ENCODE results near the gene CARS2. TPM values are rescaled to one million over a fixed set of nuclear protein-coding genes. Genes with fewer than 3 reads are reported as not detected.
"Not testable (repeated sequence)": the region's sequence is repeated elsewhere in the genome, so short reads cannot be mapped to it uniquely, and the experiment has no call there.

The CARS2 gene
- total RNA-seq, 4 donors from 2014 or later = 27.4 to 229 (median 53.8) TPM

DNA sequence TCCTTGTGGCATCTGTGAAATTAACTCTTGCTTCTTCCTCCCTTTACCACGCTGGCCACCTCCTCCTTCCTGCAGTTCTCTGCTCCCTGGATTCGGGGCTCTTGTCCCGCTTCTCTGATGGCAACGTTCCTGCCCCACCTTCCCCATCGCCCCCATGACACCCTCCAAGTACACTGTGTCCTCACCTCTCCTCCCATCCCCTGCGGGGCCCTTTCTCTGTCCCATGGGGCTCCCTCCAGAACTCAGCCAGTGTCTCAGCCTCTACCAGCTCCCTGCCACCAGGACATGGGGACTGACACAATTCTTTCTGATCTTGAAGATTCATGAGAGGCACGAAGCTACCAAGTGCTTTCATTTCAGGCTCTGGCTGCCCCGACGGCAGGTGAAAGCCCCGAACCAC, 9.1 kb downstream of the CARS2 start:
- Histone ChIP-seq H3K9me3 (no peaks in the 10 kb centered on the region), H3K4me1 (no peaks in the 10 kb centered on the region), H3K27ac (no peak overlapping the region), H3K27me3 (no peaks in the 10 kb centered on the region), H3K36me3 (no peaks in the 10 kb centered on the region), H3K4me3 (no peak overlapping the region)
- TF ChIP-seq POLR2A (IDR thresholded peaks at IDR 0.05) = no peak
- TF ChIP-seq, protein P1, sequence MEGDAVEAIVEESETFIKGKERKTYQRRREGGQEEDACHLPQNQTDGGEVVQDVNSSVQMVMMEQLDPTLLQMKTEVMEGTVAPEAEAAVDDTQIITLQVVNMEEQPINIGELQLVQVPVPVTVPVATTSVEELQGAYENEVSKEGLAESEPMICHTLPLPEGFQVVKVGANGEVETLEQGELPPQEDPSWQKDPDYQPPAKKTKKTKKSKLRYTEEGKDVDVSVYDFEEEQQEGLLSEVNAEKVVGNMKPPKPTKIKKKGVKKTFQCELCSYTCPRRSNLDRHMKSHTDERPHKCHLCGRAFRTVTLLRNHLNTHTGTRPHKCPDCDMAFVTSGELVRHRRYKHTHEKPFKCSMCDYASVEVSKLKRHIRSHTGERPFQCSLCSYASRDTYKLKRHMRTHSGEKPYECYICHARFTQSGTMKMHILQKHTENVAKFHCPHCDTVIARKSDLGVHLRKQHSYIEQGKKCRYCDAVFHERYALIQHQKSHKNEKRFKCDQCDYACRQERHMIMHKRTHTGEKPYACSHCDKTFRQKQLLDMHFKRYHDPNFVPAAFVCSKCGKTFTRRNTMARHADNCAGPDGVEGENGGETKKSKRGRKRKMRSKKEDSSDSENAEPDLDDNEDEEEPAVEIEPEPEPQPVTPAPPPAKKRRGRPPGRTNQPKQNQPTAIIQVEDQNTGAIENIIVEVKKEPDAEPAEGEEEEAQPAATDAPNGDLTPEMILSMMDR (IDR thresholded peaks at IDR 0.05) = no peak
- intact Hi-C loops (cut with DNase I; ENCODE audit: low total_unique reads) = no loop called here
- no peak for DNase-seq

DNA sequence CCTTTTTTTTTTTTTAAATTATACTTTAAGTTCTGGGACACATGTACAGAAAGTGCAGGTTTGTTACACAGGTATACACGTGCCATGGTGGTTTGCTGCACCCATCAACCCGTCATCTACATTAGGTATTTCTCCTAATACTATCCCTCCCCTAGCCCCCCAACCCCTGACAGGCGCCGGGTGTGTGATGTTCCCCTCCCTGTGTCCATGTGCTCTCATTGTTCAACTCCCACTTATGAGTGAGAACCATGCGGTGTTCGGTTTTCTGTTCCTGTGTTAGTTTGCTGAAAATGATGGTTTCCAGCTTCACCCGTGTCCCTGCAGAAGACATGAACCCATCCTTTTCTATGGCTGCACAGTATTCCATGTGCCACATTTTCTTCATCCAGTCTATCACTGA, 10.1 kb downstream of the CARS2 start:
- H3K27ac ChIP-seq; H3K9me3 ChIP-seq; H3K4me1 ChIP-seq; H3K4me3 ChIP-seq; intact Hi-C loops (cut with DNase I; ENCODE audit: low total_unique reads); H3K36me3 ChIP-seq; H3K27me3 ChIP-seq; DNase-seq: not testable (repeated sequence)

DNA sequence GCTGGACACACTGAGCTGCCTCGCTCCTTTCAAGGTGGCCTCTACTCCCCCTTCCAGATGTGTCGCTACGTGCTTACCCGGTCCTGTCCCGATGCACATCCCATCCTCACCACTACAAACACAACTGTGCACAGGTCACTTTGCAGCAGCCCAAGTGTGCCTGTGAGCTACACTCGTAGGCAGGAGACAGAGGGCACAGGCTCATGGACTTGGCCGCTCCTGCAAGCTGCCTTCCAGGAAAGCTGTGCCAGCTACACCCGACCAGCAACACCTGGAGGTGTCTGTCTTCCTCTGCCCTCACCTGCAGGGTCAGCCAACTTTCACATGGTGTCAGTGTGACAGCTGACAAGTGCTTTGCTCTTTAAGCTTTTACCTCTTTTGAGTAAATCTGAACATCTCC, 15.4 kb downstream of the CARS2 start:
- Histone ChIP-seq H3K27ac (no peak overlapping the region), H3K9me3 (no peaks in the 10 kb centered on the region), H3K4me1 (no peaks in the 10 kb centered on the region), H3K4me3 (no peak overlapping the region), H3K36me3 (no peaks in the 10 kb centered on the region), H3K27me3 (no peaks in the 10 kb centered on the region)
- peak in 1 of 2 donors; percentile 6 for DNase-seq
- TF ChIP-seq POLR2A (IDR thresholded peaks at IDR 0.05) = no peak
- TF ChIP-seq, protein P1 (IDR thresholded peaks at IDR 0.05) = no peak
- intact Hi-C loops (cut with DNase I; ENCODE audit: low total_unique reads) = no loop called here

DNA sequence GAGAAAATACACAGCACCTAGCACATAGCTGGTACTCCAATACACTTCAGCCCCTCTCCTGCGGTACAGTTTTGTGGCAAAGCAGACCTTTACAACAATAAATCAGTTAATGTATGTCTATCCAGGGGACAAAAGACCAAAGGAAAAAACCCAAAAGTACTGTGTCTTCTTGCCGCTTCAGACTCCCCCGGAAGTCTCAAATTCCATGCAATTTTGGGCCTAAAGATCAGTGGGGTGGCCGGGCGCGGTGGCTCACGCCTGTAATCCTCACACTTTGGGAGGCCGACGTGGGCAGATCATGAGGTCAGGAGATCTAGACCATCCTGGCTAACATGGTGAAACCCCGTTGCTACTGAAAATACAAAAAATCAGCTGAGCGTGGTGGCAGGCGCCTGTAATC, 16.2 kb downstream of the CARS2 start:
- H3K27ac ChIP-seq = no peak overlapping the region
- no peaks in the 10 kb centered on the region for H3K27me3 ChIP-seq
- intact Hi-C loops (cut with DNase I; ENCODE audit: low total_unique reads) = no loop called here
- H3K9me3 ChIP-seq = no peaks in the 10 kb centered on the region
- H3K36me3 ChIP-seq = no peaks in the 10 kb centered on the region
- H3K4me3 ChIP-seq = no peak overlapping the region
- no peaks in the 10 kb centered on the region for H3K4me1 ChIP-seq
- TF ChIP-seq, protein P1 (IDR thresholded peaks at IDR 0.05) = no peak
- TF ChIP-seq POLR2A (IDR thresholded peaks at IDR 0.05) = no peak
- DNase-seq = peak in 1 of 2 donors; percentile 3

DNA sequence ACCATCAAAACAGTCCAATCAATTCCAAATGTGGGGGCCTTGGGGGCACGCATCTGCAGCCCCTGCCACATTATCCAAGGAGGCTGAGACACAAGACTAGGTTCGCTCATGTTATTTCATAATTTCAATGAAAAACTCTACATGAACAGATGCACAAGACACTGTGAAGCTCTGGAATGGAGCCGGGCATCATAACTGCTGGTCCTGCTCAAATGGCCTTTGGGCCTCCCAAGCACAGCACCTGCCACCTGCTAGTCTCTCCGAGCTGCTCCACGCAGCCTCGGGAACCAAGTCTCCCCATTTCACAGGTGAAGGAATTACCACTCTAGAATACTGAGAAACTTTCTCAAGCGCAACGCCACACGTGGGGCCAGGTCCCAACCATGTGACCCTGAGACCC, 16.9 kb downstream of the CARS2 start:
- intact Hi-C loops (cut with DNase I; ENCODE audit: low total_unique reads) = no loop called here
- Histone ChIP-seq H3K27ac (no peak overlapping the region), H3K4me1 (no peaks in the 10 kb centered on the region), H3K36me3 (no peaks in the 10 kb centered on the region), H3K4me3 (no peak overlapping the region), H3K27me3 (no peaks in the 10 kb centered on the region), H3K9me3 (no peaks in the 10 kb centered on the region)
- DNase-seq = no peak
- TF ChIP-seq, protein P1 (IDR thresholded peaks at IDR 0.05) = no peak
- no peak for TF ChIP-seq POLR2A (IDR thresholded peaks at IDR 0.05)

DNA sequence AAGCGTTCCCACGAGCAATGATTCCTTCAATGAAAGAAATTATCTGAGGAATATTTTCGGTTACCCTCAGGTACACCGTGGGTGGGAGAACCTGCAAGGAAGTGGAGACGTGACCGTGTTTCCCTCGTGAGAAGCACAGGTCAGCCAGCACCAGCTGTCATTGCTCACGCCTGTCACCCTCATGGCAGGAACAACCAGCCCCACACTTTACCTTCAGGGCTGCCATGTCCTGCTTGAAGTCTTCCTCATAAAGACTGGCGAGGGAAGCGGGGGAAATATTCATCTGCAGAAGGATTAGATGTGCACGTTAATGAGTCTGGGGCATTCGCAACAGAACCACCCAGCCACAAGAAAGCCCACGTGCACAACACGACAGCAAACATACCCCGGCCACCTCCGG, 18.2 kb downstream of the CARS2 start:
- H3K27ac ChIP-seq = no peak overlapping the region

More for the DNA sequence above, 18.2 kb downstream of the CARS2 start:
- Histone ChIP-seq H3K4me3 (no peak overlapping the region), H3K9me3 (no peaks in the 10 kb centered on the region), H3K36me3 (no peaks in the 10 kb centered on the region), H3K27me3 (no peaks in the 10 kb centered on the region), H3K4me1 (no peaks in the 10 kb centered on the region)
- peak in 1 of 2 donors; percentile 5 for DNase-seq
- TF ChIP-seq POLR2A (IDR thresholded peaks at IDR 0.05) = no peak
- TF ChIP-seq, protein P1 (IDR thresholded peaks at IDR 0.05) = no peak
- intact Hi-C loops (cut with DNase I; ENCODE audit: low total_unique reads) = no loop called here

Data from uterus (tissue), 4 donors.